IMR-90 (cell line): ENCODE data around the gene UBE2E2. TPM values are rescaled to one million over a fixed set of nuclear protein-coding genes. Genes with fewer than 3 reads are reported as not detected.

Source experiments
- ATAC-seq: fragments of 200-7000 bp; cut with Tn5 transposase; 2 replicates; pipeline ENCODE4 v1.9.1; 2020; ENCODE audit warnings: low read depth, mild to moderate bottlenecking, moderate library complexity
- BruUV-seq: library from RNA; stranded (reverse); fragments of 400-500 nt; replicated peaks from 2 replicates; lab custom pipeline; 2021; lab: Mats Ljungman, UMichigan
- CTCF ChIA-PET: fragments of 300-600 bp; formaldehyde crosslinking; extraction: SDS; loops from one replicate; lab custom pipeline; 2021; ENCODE audit warnings: antibody characterized with exemption; lab: Yijun Ruan, JAX
- POLR2A ChIA-PET: fragments of 300-600 bp; sonication (Branson Sonifier 250); formaldehyde crosslinking; loops from one replicate; lab custom pipeline; 2022; ENCODE audit warnings: antibody characterized with exemption; ENCODE audit not compliant: unreplicated experiment; lab: Charles Lee
- DNase-seq: peaks from one replicate; pipeline ENCODE4 v3.0.0; 2013
- H2AFZ ChIP-seq: replicated peaks from 2 replicates; pipeline ENCODE3; 2013; ENCODE audit warnings: low read length, mild to moderate bottlenecking; ENCODE audit not compliant: poor library complexity
- H2AK5ac ChIP-seq: 2 replicates; pipeline ENCODE4 v1.6.1; 2013; ENCODE audit warnings: low read depth, low read length, inconsistent platforms
- H2AK9ac ChIP-seq: replicated peaks from 2 replicates; pipeline ENCODE3; 2013; ENCODE audit warnings: mild to moderate bottlenecking, low read depth, low read length, moderate library complexity; ENCODE audit not compliant: poor library complexity
- H2BK120ac ChIP-seq: 2 replicates; pipeline ENCODE4 v1.6.1; 2013; ENCODE audit warnings: low read depth, low read length, inconsistent platforms
- H2BK15ac ChIP-seq: 3 replicates; pipeline ENCODE4 v1.6.1; 2013; ENCODE audit warnings: low read depth, low read length, inconsistent platforms
- H2BK20ac ChIP-seq: 2 replicates; pipeline ENCODE4 v1.6.1; 2013; ENCODE audit warnings: low read depth, mild to moderate bottlenecking, inconsistent platforms, low read length, moderate library complexity
- H2BK5ac ChIP-seq: 2 replicates; pipeline ENCODE4 v1.6.1; 2013; ENCODE audit warnings: mild to moderate bottlenecking, low read depth, low read length, inconsistent platforms; ENCODE audit not compliant: poor library complexity, severe bottlenecking
- H3K14ac ChIP-seq: replicated peaks from 2 replicates; pipeline ENCODE4 v1.6.1; 2013; ENCODE audit warnings: low read depth, low read length, inconsistent platforms
- H3K18ac ChIP-seq: 2 replicates; pipeline ENCODE4 v1.6.1; 2013; ENCODE audit warnings: low read depth, low read length, control low read depth
- H3K23ac ChIP-seq: 2 replicates; pipeline ENCODE4 v1.6.1; 2013; ENCODE audit warnings: low read depth, low read length, inconsistent platforms
- H3K27ac ChIP-seq: 2 replicates; pipeline ENCODE4 v1.5.1; 2013; ENCODE audit warnings: mild to moderate bottlenecking, control low read depth, low read length; ENCODE audit not compliant: insufficient read depth
- H3K27me3 ChIP-seq: 2 replicates; pipeline ENCODE4 v1.6.1; 2013; ENCODE audit warnings: low read length; ENCODE audit not compliant: control insufficient read depth, insufficient read depth
- H3K36me3 ChIP-seq: 2 replicates; pipeline ENCODE4 v1.6.1; 2013; ENCODE audit warnings: low read length, mixed read lengths; ENCODE audit not compliant: control insufficient read depth, insufficient read depth
- H3K4ac ChIP-seq: 2 replicates; pipeline ENCODE4 v1.6.1; 2013; ENCODE audit warnings: low read depth, low read length, inconsistent platforms
- H3K4me1 ChIP-seq: 2 replicates; pipeline ENCODE4 v1.6.1; 2013; ENCODE audit warnings: low read length, mixed read lengths; ENCODE audit not compliant: control insufficient read depth, insufficient read depth
- H3K4me2 ChIP-seq: 2 replicates; pipeline ENCODE4 v1.6.1; 2013; ENCODE audit warnings: low read depth, mild to moderate bottlenecking, control low read depth, low read length, moderate library complexity
- H3K4me3 ChIP-seq: 2 replicates; pipeline ENCODE4 v1.5.1; 2013; ENCODE audit warnings: low read depth, mild to moderate bottlenecking, control low read depth, low read length, moderate library complexity; ENCODE audit not compliant: insufficient read depth
- H3K56ac ChIP-seq: 2 replicates; pipeline ENCODE4 v1.6.1; 2013; ENCODE audit warnings: low read length, inconsistent platforms; ENCODE audit not compliant: insufficient read depth; ENCODE audit errors: extremely low read depth
- H3K79me1 ChIP-seq, 2 experiments: 2 replicates each; pipeline ENCODE4 v1.6.1; 2013; ENCODE audit warnings: low read length in 2 of 2, inconsistent platforms in 1 of 2, low read depth in 1 of 2
- H3K9ac ChIP-seq: 2 replicates; pipeline ENCODE4 v1.6.1; 2013; ENCODE audit warnings: low read depth, low read length, control low read depth
- H3K9me1 ChIP-seq: 2 replicates; pipeline ENCODE4 v1.6.1; 2013; ENCODE audit warnings: low read length, inconsistent platforms; ENCODE audit not compliant: insufficient read depth
- H3K9me3 ChIP-seq: 2 replicates; pipeline ENCODE4 v1.6.1; 2013; ENCODE audit warnings: low read length; ENCODE audit not compliant: control insufficient read depth, insufficient read depth
- H4K20me1 ChIP-seq: 2 replicates; pipeline ENCODE4 v1.6.1; 2013; ENCODE audit warnings: low read length, inconsistent platforms; ENCODE audit not compliant: insufficient read depth
- H4K5ac ChIP-seq: 2 replicates; pipeline ENCODE4 v1.6.1; 2013; ENCODE audit warnings: mild to moderate bottlenecking, low read depth, low read length, control low read depth
- H4K8ac ChIP-seq, 2 experiments: 2 replicates each; pipeline ENCODE4 v1.6.1; 2013; ENCODE audit warnings: low read depth in 2 of 2, low read length in 2 of 2, control low read depth in 1 of 2, inconsistent platforms in 1 of 2
- H4K91ac ChIP-seq: 2 replicates; pipeline ENCODE4 v1.6.1; 2013; ENCODE audit warnings: low read depth, low read length, inconsistent platforms; ENCODE audit not compliant: insufficient read depth
- CHD1 ChIP-seq: IDR thresholded peaks from 2 replicates; pipeline ENCODE4 v1.6.1; 2012; ENCODE audit warnings: low read depth, low read length, improper control_type of control experiment
- MAZ ChIP-seq: IDR thresholded peaks from 2 replicates; pipeline ENCODE4 v1.6.1; 2012; ENCODE audit warnings: low read depth, mild to moderate bottlenecking, low read length, improper control_type of control experiment, moderate library complexity, borderline replicate concordance
- MXI1 ChIP-seq: IDR thresholded peaks from 2 replicates; pipeline ENCODE4 v1.6.1; 2012; ENCODE audit warnings: low read depth, mild to moderate bottlenecking, low read length, moderate library complexity, borderline replicate concordance
- NFE2L2 ChIP-seq: fragments of 150-350 bp; IDR thresholded peaks from 2 replicates; pipeline ENCODE4 v1.6.1; 2016; ENCODE audit warnings: low read depth, mild to moderate bottlenecking, low read length
- POLR2A ChIP-seq: IDR thresholded peaks from 2 replicates; pipeline ENCODE4 v1.6.1; 2012; ENCODE audit warnings: mild to moderate bottlenecking, low read depth, low read length
- RAD21 ChIP-seq: IDR thresholded peaks from 2 replicates; pipeline ENCODE4 v1.6.1; 2012; ENCODE audit warnings: low read length, improper control_type of control experiment
- WGBS, 2 experiments: methylation state at CpG; one replicate each; pipeline versions ENCODE4 v1.1.5 to v1.1.7; 2013; ENCODE audit warnings: missing lambda C conversion rate in 2 of 2; ENCODE audit not compliant: insufficient read length in 1 of 2; ENCODE audit errors: extremely low coverage in 2 of 2; 5-methylcytosine and 5-hydroxymethylcytosine counted together
- dilution Hi-C: fragments of 300-500 bp; cut with HindIII; formaldehyde crosslinking; loops from one replicate; pipeline ENCODE4 v1.14.3; 2018; ENCODE audit warnings: low sequenced_read_pairs; ENCODE audit not compliant: unreplicated experiment
- in situ Hi-C: fragments of 300-500 bp; cut with MboI; formaldehyde crosslinking; loops from 3 replicates; pipeline ENCODE4 v1.14.3; 2019; ENCODE audit warnings: low sequenced_read_pairs, inconsistent platforms, mixed read lengths
- intact Hi-C: fragments of 100-400 bp; cut with micrococcal nuclease; formaldehyde crosslinking; loops from 2 replicates; pipeline ENCODE4 v1.10.0; 2022
- polyA plus RNA-seq, 3 experiments: library from polyadenylated mRNA; depleted of rRNA; stranded (reverse); fragments of >200 nt; gene quantifications; 2 replicates each; pipeline ENCODE4 v1.2.3, GENCODE V29; 2012; ENCODE audit warnings: low replicate concordance in 1 of 3
- total RNA-seq: library from RNA; depleted of rRNA; stranded (reverse); fragments of >200 nt; gene quantifications from 2 replicates; pipeline ENCODE4 v1.2.3, GENCODE V29; 2012

UBE2E2 gene
- total and polyA plus RNA-seq, 2 of the 4 experiments (the other 2 are of a cell fraction) = 18.6 to 32.7 TPM

DNA sequence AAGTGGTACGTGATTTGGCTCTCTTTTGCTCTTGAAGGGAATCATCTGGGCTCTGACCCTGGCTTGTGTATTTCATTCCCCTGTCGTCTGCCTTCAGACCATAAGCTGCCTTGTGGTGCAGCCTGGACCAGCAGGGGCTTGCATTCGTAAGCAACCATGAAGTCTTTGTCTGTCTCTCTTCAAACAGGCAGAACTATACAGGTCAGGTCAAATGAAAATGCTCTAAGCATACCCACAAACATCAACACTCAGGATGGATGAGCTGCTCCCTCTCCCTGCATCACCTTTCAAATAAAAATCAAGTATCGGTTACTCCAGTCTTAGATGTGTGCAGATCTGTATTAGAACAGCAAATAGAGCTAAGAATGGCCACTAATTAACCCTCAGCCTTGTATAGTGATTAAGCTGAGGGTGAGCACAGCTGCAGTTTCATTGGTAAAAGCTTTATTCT lies 334.0 kb downstream of the UBE2E2 start:
- H3K4me1 ChIP-seq = no peaks in the 10 kb centered on the region
- no peak overlapping the region for H4K5ac ChIP-seq
- no peaks in the 10 kb centered on the region for H4K20me1 ChIP-seq
- no peak overlapping the region for H2BK15ac ChIP-seq
- BruUV-seq = no TSS peak
- H3K79me1 ChIP-seq = no peaks in the 10 kb centered on the region
- ATAC-seq (no peak), DNase-seq (no peak)
- H2BK20ac ChIP-seq = no peak overlapping the region
- no peak overlapping the region for H3K23ac ChIP-seq
- no peak overlapping the region for H4K8ac ChIP-seq
- H3K36me3 ChIP-seq = no peaks in the 10 kb centered on the region
- H3K14ac ChIP-seq = no peak overlapping the region
- no peak overlapping the region for H2AFZ ChIP-seq
- H3K4me3 ChIP-seq = no peak overlapping the region
- no peaks in the 10 kb centered on the region for H3K9me3 ChIP-seq
- intact Hi-C loops (no loop called here), in situ Hi-C loops (no loop called here), dilution Hi-C loops (no loop called here)
- 71% methylated on average over 1 of the region's 4 CpGs; no CpG with 5 or more reads in 1 of the 2 experiments for WGBS, 2 experiments
- no peak overlapping the region for H3K4ac ChIP-seq
- no peak overlapping the region for H3K56ac ChIP-seq
- H3K27me3 ChIP-seq = no peaks in the 10 kb centered on the region
- no peak overlapping the region for H2BK5ac ChIP-seq
- H3K4me2 ChIP-seq = no peak overlapping the region
- no peak overlapping the region for H2AK5ac ChIP-seq
- no peak overlapping the region for H3K27ac ChIP-seq
- TF ChIP-seq NFE2L2 (no peak), POLR2A (no peak), MXI1 (no peak), MAZ (no peak), RAD21 (no peak), CHD1 (no peak)
- H2BK120ac ChIP-seq = no peak overlapping the region
- CTCF ChIA-PET = interaction anchor here (0.5 kb wide), 1 partner anchor 41 kb away, joined by 4 read pairs; no protein-coding TSS in a partner anchor
- H4K91ac ChIP-seq = no peak overlapping the region
- POLR2A ChIA-PET = no interaction called here
- H3K9ac ChIP-seq = no peak overlapping the region
- H3K18ac ChIP-seq = no peak overlapping the region
- H2AK9ac ChIP-seq = no peak overlapping the region
- H3K9me1 ChIP-seq = no peaks in the 10 kb centered on the region; the same call in 1 of the 2 replicates
